GM12878 (cell line): ENCODE results near the gene REV3L. TPM values are rescaled to one million over a fixed set of nuclear protein-coding genes. Genes with fewer than 3 reads are reported as not detected.

Experiments
- ATAC-seq: fragments of 200-7000 bp; cut with Tn5 transposase; 3 replicates; pipeline ENCODE4 v1.9.1; 2020; ENCODE audit warnings: mild to moderate bottlenecking, moderate library complexity
- BruUV-seq: library from RNA; stranded (reverse); fragments of 400-500 nt; replicated peaks from 2 replicates; lab custom pipeline; 2021; lab: Mats Ljungman, UMichigan
- CTCF ChIA-PET: fragments of 300-600 bp; sonication (Branson Sonifier 250); formaldehyde crosslinking; extraction: SDS; loops from one replicate; lab custom pipeline; 2021; ENCODE audit warnings: inconsistent platforms; lab: Yijun Ruan, JAX
- POLR2A ChIA-PET: fragments of 350-600 bp; formaldehyde crosslinking; extraction: SDS; loops from one replicate; lab custom pipeline; 2021; ENCODE audit warnings: inconsistent platforms; lab: Charles Lee
- RAD21 ChIA-PET: fragments of 300-600 bp; sonication (Branson Sonifier 250); formaldehyde crosslinking; loops from one replicate; lab custom pipeline; 2023; ENCODE audit warnings: antibody characterized with exemption; ENCODE audit not compliant: unreplicated experiment; lab: Charles Lee
- SMC1A ChIA-PET: fragments of 300-600 bp; sonication (Branson Sonifier 250); formaldehyde crosslinking; loops from one replicate; lab custom pipeline; 2023; ENCODE audit not compliant: unreplicated experiment, uncharacterized antibody; lab: Charles Lee
- DNase-seq: peaks from one replicate; pipeline ENCODE4 v3.0.0-alpha.2; 2011; ENCODE audit warnings: low read depth, low spot score
- FAIRE-seq: peaks from 3 replicates; lab custom pipeline; 2011; peaks lifted over from hg19 to GRCh38; lab: Jason Lieb, UNC
- H2AFZ ChIP-seq: 2 replicates; pipeline ENCODE4 v1.6.0; 2011; ENCODE audit warnings: low read depth, low read length, control low read depth; ENCODE audit not compliant: control insufficient read depth
- H3K27ac ChIP-seq: 2 replicates; pipeline ENCODE4 v1.5.1; 2011; ENCODE audit warnings: control low read depth; ENCODE audit not compliant: control insufficient read depth, insufficient read depth
- H3K27me3 ChIP-seq, 2 experiments: replicated peaks in 1 of 2; 2 replicates each; pipeline versions ENCODE4 v1.6.0 to v1.6.1; 2011; ENCODE audit warnings: low read length in 1 of 2; ENCODE audit not compliant: control insufficient read depth in 2 of 2, insufficient read depth in 2 of 2
- H3K36me3 ChIP-seq, 2 experiments: 2 replicates each; pipeline ENCODE4 v1.5.1; 2011; ENCODE audit warnings: low read length in 1 of 2; ENCODE audit not compliant: control insufficient read depth in 2 of 2, insufficient read depth in 2 of 2
- H3K4me1 ChIP-seq: 2 replicates; pipeline ENCODE4 v1.6.1; 2011; ENCODE audit warnings: mild to moderate bottlenecking, low read length, moderate library complexity, mixed read lengths; ENCODE audit not compliant: control insufficient read depth, insufficient read depth
- H3K4me2 ChIP-seq: 2 replicates; pipeline ENCODE4 v1.6.0; 2011; ENCODE audit warnings: control low read depth; ENCODE audit not compliant: control insufficient read depth, insufficient read depth
- H3K4me3 ChIP-seq: fragments of 200-600 bp; sonication (generic); 2 replicates; pipeline ENCODE4 v1.5.1; 2016
- H3K79me2 ChIP-seq: 2 replicates; pipeline ENCODE4 v1.6.0; 2011; ENCODE audit warnings: low read length; ENCODE audit not compliant: control insufficient read depth, insufficient read depth
- H3K9ac ChIP-seq: 2 replicates; pipeline ENCODE4 v1.8.0; 2011; ENCODE audit warnings: low read length, control low read depth, mixed read lengths; ENCODE audit not compliant: control insufficient read depth, insufficient read depth
- H3K9me3 ChIP-seq: replicated peaks from 3 replicates; pipeline ENCODE4 v1.5.1; 2011; ENCODE audit warnings: mild to moderate bottlenecking, low read length; ENCODE audit not compliant: control insufficient read depth, insufficient read depth
- H4K20me1 ChIP-seq: 2 replicates; pipeline ENCODE4 v1.6.0; 2011; ENCODE audit not compliant: control insufficient read depth, insufficient read depth
- BCL11A ChIP-seq: IDR thresholded peaks from 2 replicates; pipeline ENCODE4 v1.6.1; 2011; ENCODE audit warnings: low read depth, low read length
- CBFB ChIP-seq: IDR thresholded peaks from 2 replicates; pipeline ENCODE4 v1.6.1; 2016; ENCODE audit warnings: antibody characterized with exemption, low read depth
- CHD1 ChIP-seq: IDR thresholded peaks from 2 replicates; pipeline ENCODE4 v1.6.1; 2012; ENCODE audit warnings: low read depth, low read length, improper control_type of control experiment
- JUNB ChIP-seq: IDR thresholded peaks from 2 replicates; pipeline ENCODE4 v1.6.1; 2016; ENCODE audit warnings: antibody characterized with exemption, mild to moderate bottlenecking
- MAX ChIP-seq: IDR thresholded peaks from 2 replicates; pipeline ENCODE4 v1.6.1; 2012; ENCODE audit warnings: low read depth, low read length, improper control_type of control experiment
- MYC ChIP-seq: IDR thresholded peaks from 2 replicates; pipeline ENCODE4 v1.6.1; 2011; ENCODE audit warnings: mild to moderate bottlenecking, low read length, moderate library complexity, inconsistent platforms; ENCODE audit not compliant: insufficient read depth, insufficient replicate concordance, insufficient read length, severe bottlenecking
- NBN ChIP-seq: fragments of 450-650 bp; IDR thresholded peaks from 2 replicates; pipeline ENCODE4 v1.6.1; 2016
- NR2C2 ChIP-seq: IDR thresholded peaks from 2 replicates; pipeline ENCODE4 v1.6.1; 2011; ENCODE audit warnings: borderline replicate concordance, low read depth; ENCODE audit not compliant: control insufficient read depth, insufficient read length
- PKNOX1 ChIP-seq: fragments of 450-650 bp; IDR thresholded peaks from 2 replicates; pipeline ENCODE4 v1.6.1; 2016; ENCODE audit warnings: mild to moderate bottlenecking
- POU2F2 ChIP-seq: IDR thresholded peaks from 3 replicates; pipeline ENCODE4 v1.6.1; 2011; ENCODE audit warnings: low read depth, mild to moderate bottlenecking, low read length, borderline replicate concordance
- RBBP5 ChIP-seq: fragments of 200-600 bp; sonication (generic); conservative IDR thresholded peaks from 2 replicates; pipeline ENCODE4 v1.6.1; 2016
- RELB ChIP-seq: fragments of 450-650 bp; IDR thresholded peaks from 2 replicates; pipeline ENCODE4 v1.6.1; 2017; ENCODE audit warnings: low read depth, mild to moderate bottlenecking, moderate library complexity
- TCF12 ChIP-seq: IDR thresholded peaks from 2 replicates; pipeline ENCODE4 v1.6.1; 2011; ENCODE audit warnings: low read depth, mild to moderate bottlenecking, low read length
- WRNIP1 ChIP-seq: IDR thresholded peaks from 2 replicates; pipeline ENCODE4 v1.6.1; 2011; ENCODE audit warnings: low read depth, low read length, improper control_type of control experiment, borderline replicate concordance
- ZNF217 ChIP-seq: fragments of 450-650 bp; IDR thresholded peaks from 2 replicates; pipeline ENCODE4 v1.6.1; 2017; ENCODE audit warnings: antibody characterized with exemption, mild to moderate bottlenecking
- ZNF384 ChIP-seq: IDR thresholded peaks from 2 replicates; pipeline ENCODE4 v1.6.1; 2012; ENCODE audit warnings: low read depth, mild to moderate bottlenecking, low read length, improper control_type of control experiment, borderline replicate concordance
- ZNF592 ChIP-seq: fragments of 450-650 bp; IDR thresholded peaks from 2 replicates; pipeline ENCODE4 v1.6.1; 2017; ENCODE audit warnings: mild to moderate bottlenecking, moderate library complexity
- WGBS: methylation state at CpG from one replicate; pipeline ENCODE4 v1.1.6; 2016; ENCODE audit warnings: low lambda C conversion rate; ENCODE audit not compliant: insufficient replicate concordance, insufficient coverage; ENCODE audit errors: missing lambda C conversion rate; 5-methylcytosine and 5-hydroxymethylcytosine counted together
- in situ Hi-C: fragments of 300-500 bp; cut with MboI; formaldehyde crosslinking; loops from 9 replicates; pipeline ENCODE4 v1.14.3; 2018; ENCODE audit warnings: mixed read lengths
- intact Hi-C: fragments of 100-400 bp; cut with micrococcal nuclease; formaldehyde crosslinking; loops from one replicate; pipeline ENCODE4 v1.14.2; 2022; ENCODE audit not compliant: unreplicated experiment
- polyA plus RNA-seq, 11 experiments: library from polyadenylated mRNA; depleted of rRNA in 4 of 11; unstranded in 6 of 11; stranded (reverse) in 5 of 11; fragments of >200 nt; fragmentation: Nextera tagmentation in 4 of 11; fragmentation: Illumina TruSeq in 1 of 11; extraction: Ambion mirVana in 4 of 11; extraction: Trizol in 1 of 11; gene quantifications; 1 replicate in 1 of 11; 2 replicates in 10 of 11; pipeline versions ENCODE4 v1.2.1 to v1.2.3, GENCODE V29; 2011 to 2016; ENCODE audit warnings: inconsistent platforms in 2 of 11, missing spikeins in 2 of 11, low read depth in 1 of 11
- total RNA-seq, 4 experiments: library from RNA; depleted of rRNA in 3 of 4; stranded (reverse); fragments of >200 nt in 3 of 4; fragmentation: Illumina TruSeq in 1 of 4; extraction: Trizol in 1 of 4; gene quantifications; 2 replicates each; pipeline versions ENCODE4 v1.2.1 to v1.2.3, GENCODE V29; 2013 to 2021

REV3L gene
- total and polyA plus RNA-seq, 10 of the 15 experiments (the other 5 are each of a cell fraction or from before 2014, with no cell fraction given), result 7.6 to 33.6 (median 21.5) TPM

- H3K4me1 ChIP-seq, result no peaks in the 10 kb centered on the region
- 50% methylated on average over 1 of the region's 1 CpG for WGBS
- in situ Hi-C loops (no loop called here), intact Hi-C loops (no loop called here)
- BruUV-seq, result no TSS peak
- CTCF ChIA-PET, result interaction anchor here (1.3 kb wide), 1 partner anchor 24 kb away, joined by 3 read pairs; no protein-coding TSS in a partner anchor
- H3K79me2 ChIP-seq, result no peaks in the 10 kb centered on the region
- POLR2A ChIA-PET, result no interaction called here
- H4K20me1 ChIP-seq, result no peaks in the 10 kb centered on the region
- RAD21 ChIA-PET, result interaction anchor here (1.4 to 2.8 kb wide), 2 partner anchors 81 to 136 kb away, joined by 3 to 10 read pairs; no protein-coding TSS in a partner anchor
- H3K4me2 ChIP-seq, result no peak overlapping the region
- peak; percentile 55 for ATAC-seq
- DNase-seq, result no peak
- peak overlapping the region; percentile 61 for H3K27ac ChIP-seq
- no peak for FAIRE-seq
- no peak overlapping the region for H2AFZ ChIP-seq
- H3K4me3 ChIP-seq, result no peak overlapping the region
- H3K36me3 ChIP-seq, result peaks cover 2 to 10% of the 10 kb centered on the region in 2 experiments; a peak in 3 of 4 replicates
- no peaks in the 10 kb centered on the region; the same call in 1 of the 3 replicates for H3K9me3 ChIP-seq
- H3K9ac ChIP-seq, result no peak overlapping the region
- SMC1A ChIA-PET, result no interaction called here
- no peaks in the 10 kb centered on the region for H3K27me3 ChIP-seq
- TF ChIP-seq WRNIP1 (no peak), MAX (no peak), RBBP5 (no peak), NBN (no peak), CHD1 (no peak), BCL11A (peak; percentile 34; the same call in 1 of the 2 replicates), TCF12 (no peak), JUNB (peak; percentile 49), ZNF217 (0 out of 2 replicates have a peak, but pooled peaks have one; percentile 46), POU2F2 (peak; percentile 53; the same call in 1 of the 3 replicates), ZNF384 (no peak), MYC (no peak), NR2C2 (no peak), RELB (peak; percentile 34; the same call in 1 of the 2 replicates), ZNF592 (0 out of 2 replicates have a peak, but pooled peaks have one; percentile 26), CBFB (no peak), PKNOX1 (peak; percentile 60)
Observed at GRCh38 chr6:111342913-111343312, 140.1 kb downstream of the REV3L start.
